Activated CD8-positive, alpha-beta memory T cell treated with anti-CD3 and anti-CD28 coated beads for 36 hours (primary cell): ENCODE measurements around the gene SPSB1. TPM values are rescaled to one million over a fixed set of nuclear protein-coding genes. Genes with fewer than 3 reads are reported as not detected.

Experiments
- CTCF ChIA-PET: fragments of 350-600 bp; sonication (Branson Sonifier 250); formaldehyde crosslinking; loops from one replicate; lab custom pipeline; 2021; ENCODE audit warnings: antibody characterized with exemption; lab: Charles Lee
- POLR2A ChIA-PET: fragments of 350-600 bp; sonication (Branson Sonifier 250); formaldehyde crosslinking; loops from one replicate; lab custom pipeline; 2021; ENCODE audit warnings: antibody characterized with exemption; lab: Charles Lee
- total RNA-seq, 2 experiments: library from RNA; stranded (reverse); gene quantifications; one replicate each; pipeline ENCODE4 v1.2.3, GENCODE V29; 2021

Gene SPSB1
- total RNA-seq, 2 experiments from 2014 or later: 0.40 to 0.44 TPM

DNA sequence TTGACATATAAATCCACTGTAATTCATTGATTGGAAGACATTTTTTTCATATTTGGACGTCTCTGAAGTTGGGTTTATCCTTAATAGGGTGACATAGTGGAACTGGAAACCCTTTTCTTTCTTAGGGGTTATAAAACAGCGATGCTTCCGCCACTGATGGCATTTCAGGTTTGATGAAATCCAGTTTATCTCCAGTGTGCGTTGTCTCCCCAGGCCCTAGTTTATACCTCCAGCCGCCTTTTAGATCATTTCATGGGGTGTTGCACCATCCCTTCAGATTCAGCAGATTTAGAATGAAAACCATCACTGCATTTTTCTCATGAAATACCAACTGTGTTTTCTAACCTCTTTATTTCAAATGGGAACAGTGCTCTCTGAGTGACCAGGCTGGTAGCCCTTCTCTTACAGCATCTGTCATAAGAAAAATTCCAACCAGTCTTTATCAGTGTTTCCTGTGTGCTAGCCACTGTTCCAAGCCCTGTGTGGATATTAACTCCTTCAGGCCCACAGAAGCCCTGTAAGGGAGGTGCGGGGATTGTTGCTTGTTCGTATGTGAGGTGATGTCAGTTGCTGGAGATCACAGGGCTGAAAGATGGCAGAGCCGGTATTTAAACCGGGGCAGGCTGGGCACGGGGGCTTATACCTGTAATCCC, 39.1 kb upstream of the SPSB1 start:
- CTCF ChIA-PET: no interaction called here
- POLR2A ChIA-PET: no interaction called here

DNA sequence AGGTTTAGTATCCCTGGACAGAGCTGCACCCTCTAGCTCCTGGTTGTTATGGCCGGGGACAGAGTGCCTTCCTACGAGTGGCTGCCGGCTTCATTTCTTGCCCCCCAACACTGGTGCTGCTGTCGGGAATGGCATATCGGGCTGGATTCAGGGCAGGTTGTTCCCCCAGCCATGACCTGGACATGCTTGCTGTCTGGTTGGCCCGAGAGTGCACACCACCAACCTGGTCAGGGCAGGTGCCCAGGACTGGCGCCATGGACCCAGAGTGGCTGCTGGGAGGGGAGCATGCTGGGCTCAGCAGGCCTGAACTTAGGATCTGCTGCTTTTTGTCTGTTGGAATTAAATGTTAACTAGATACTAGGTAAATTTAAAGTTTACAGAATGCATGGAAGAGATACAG, 36.4 kb upstream of the SPSB1 start:
- CTCF ChIA-PET: no interaction called here
- POLR2A ChIA-PET: no interaction called here

DNA sequence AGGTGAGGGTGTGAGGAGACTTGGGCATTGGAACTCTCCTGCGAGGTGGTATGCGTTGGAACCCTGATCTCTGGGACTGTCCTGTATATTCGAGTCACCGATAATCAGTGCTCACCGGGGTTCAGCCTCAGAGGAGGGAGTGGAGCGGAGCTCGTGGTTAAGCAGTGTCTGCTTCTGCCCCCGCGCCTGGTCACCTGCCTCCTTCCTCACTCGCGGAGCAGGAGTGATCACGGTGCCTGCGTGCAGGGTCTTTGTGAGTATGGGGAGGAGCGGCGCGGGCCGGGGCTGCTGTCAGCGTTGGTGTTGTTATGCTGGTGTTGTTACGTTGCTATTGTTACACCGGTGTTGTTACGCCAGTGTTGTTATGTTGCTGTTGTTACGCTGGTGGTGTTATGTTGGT, 34.8 kb upstream of the SPSB1 start:
- POLR2A ChIA-PET: no interaction called here
- CTCF ChIA-PET: no interaction called here

DNA sequence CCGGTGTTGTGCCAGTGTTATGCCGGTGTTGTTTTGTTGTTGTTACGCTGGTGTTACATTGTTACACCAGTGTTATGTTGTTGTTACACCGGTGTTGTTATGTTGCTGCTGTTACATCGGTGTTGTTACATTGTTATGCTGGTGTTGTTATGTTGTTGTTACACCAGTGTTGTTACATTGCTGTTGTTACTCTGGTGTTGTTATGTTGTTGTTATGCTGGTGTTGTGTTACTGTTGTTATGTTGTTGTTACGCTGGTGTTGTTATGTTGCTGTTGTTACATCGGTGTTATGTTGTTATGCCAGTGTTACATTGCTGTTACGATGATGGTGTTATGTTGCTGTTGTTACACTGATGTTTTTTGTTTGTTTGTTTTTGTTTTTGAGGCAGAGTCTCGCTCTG, 34.1 kb upstream of the SPSB1 start:
- ChIA-PET POLR2A (no interaction called here), CTCF (no interaction called here)

DNA sequence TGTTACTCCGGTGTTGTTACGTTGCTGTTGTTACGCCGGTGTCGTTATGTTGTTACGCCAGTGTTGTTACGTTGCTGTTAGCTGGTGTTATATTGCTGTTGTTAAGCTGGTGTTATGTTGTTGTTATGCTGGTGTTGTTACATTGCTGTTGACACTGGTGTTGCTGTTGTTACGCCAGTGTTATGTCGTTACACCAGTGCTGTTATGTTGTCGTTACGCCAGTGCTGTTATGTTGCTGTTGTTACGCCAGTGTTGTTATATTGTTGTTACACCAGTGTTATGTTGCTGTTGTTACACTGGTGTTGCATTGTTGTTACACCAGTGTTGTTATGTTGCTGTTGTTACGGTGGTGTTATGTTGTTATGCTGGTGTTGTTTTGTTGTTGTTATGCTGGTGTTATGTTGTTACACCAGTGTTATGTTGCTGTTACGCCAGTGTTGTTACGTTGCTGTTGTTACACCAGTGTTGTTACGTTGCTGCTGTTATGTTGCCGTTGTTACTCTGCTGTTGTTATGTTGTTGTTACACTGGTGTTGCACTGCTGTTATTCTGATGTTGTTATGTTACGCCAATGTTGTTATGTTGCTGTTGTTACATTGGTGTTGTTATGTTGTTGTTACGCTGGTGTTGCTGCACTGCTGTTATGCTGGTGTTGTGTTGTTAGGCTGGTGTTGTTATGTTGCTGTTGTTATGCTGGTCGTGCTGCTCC, 32.5 kb upstream of the SPSB1 start:
- ChIA-PET POLR2A (no interaction called here), CTCF (no interaction called here)

DNA sequence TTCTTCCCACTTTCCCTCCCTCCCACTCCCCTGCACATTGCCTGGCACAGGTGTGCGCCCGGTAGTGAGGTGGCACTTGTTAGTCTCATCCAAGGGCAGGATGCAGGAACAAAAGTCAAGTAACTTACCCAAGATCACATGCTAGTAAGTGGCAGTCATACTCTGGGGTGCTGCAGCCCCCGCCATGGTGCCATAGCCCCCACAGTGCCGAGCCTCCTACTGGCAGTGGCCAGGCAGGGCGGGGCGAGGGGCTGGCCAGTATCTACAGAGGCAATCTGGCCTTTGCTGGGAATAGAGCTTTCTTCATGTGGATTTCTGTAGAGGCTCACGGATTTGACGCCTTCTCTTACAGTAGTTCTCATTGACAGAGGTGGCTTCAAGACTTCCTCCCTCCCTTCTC, 31.2 kb upstream of the SPSB1 start:
- CTCF ChIA-PET: no interaction called here

DNA sequence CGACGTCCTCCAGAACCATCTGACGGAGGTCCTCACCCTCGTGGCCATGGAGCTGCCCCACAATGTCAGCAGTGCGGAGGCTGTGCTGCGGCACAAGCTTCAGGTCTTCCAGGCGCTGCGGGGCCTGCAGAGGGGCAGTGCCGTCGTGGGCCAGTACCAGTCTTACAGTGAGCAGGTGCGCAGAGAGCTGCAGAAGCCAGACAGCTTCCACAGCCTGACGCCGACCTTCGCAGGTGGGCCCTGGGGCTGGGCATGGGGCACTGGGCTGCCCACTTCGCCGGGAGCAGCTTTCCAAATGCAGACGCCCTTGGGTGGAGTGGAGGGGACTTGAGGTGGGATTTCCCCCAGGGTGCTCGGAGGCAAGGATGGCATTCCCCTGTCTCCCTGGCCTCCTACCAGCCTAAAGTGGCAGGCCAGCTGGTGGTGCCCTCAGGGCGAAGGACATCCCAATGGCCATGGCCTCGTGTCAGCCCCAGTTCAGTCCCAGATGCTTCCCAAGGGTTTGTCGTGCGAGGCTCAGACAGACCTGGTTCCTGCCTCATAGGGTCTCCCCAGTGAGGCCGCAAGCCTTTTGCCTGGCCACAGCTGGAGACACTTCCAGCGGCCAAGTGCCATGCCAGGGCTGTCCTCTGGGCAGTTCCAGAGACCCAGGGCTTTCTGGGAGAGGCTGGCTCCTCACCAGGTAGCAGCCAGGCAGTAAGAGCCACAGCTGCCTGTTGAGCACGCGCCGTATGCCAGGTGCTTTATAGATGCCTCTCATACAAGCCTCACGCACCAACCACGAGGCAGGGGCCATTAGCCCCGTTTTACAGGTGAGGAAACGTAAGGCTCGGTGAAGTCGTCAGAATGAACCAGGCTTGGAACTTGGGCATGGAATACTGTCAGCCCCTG, 30.4 kb upstream of the SPSB1 start:
- POLR2A ChIA-PET: no interaction called here
- CTCF ChIA-PET: no interaction called here

More for the DNA sequence above, 31.2 kb upstream of the SPSB1 start:
- POLR2A ChIA-PET: no interaction called here

DNA sequence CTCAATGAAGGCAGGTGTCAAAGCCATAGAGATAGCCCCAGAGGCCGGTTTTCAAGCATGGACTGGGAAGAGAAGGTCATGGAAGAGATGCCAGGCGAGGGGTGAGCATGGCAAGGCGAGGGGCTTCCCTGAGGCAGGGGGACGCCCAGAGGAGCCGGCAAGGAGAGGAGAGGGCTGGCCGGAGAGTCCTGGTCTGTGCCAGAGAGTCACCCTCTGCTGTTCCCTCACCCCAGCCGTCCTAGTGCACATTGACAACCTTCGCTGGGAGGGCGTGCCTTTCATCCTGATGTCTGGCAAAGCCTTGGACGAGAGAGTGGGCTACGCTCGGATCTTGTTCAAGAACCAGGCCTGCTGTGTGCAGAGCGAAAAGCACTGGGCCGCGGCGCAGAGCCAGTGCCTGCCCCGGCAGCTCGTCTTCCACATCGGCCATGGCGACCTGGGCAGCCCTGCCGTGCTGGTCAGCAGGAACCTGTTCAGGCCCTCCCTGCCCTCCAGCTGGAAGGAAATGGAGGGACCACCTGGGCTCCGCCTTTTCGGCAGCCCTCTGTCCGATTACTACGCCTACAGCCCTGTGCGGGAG, 29.3 kb upstream of the SPSB1 start:
- ChIA-PET POLR2A (no interaction called here), CTCF (no interaction called here)

DNA sequence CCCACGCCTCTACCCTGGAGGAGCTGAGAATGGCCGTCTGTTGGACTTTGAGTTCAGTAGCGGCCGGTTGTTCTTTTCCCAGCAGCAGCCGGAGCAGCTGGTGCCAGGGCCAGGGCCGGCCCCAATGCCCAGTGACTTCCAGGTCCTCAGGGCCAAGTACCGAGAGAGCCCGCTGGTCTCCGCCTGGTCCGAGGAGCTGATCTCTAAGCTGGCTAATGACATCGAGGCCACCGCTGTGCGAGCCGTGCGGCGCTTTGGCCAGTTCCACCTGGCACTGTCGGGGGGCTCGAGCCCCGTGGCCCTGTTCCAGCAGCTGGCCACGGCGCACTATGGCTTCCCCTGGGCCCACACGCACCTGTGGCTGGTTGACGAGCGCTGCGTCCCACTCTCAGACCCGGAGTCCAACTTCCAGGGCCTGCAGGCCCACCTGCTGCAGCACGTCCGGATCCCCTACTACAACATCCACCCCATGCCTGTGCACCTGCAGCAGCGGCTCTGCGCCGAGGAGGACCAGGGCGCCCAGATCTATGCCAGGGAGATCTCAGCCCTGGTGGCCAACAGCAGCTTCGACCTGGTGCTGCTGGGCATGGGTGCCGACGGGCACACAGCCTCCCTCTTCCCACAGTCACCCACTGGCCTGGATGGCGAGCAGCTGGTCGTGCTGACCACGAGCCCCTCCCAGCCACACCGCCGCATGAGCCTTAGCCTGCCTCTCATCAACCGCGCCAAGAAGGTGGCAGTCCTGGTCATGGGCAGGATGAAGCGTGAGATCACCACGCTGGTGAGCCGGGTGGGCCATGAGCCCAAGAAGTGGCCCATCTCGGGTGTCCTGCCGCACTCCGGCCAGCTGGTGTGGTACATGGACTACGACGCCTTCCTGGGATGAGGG, 28.5 kb upstream of the SPSB1 start:
- POLR2A ChIA-PET: no interaction called here
- CTCF ChIA-PET: no interaction called here

DNA sequence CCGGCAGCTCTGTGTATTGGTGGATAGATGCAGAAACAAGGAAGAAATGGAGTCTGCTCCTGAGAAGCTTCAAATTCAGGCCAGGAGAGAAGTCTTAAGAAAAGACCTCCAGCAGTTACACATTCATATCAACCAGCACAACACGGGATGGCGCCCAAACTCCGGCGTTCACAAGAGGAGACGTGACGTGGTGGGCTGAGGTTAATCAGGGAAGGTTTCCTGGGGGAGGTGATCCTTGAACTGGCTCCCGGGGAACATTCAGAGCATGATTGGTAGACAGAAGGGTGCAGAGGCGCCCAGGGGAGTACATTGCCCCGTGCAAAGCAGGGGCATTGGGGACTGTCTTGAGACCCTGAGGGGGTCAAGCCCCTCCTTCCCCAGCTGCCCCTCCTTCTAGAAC, 27.7 kb upstream of the SPSB1 start:
- ChIA-PET POLR2A (no interaction called here), CTCF (interaction anchor here (0.7 to 1.0 kb wide), 2 partner anchors 24 to 231 kb away, joined by 3 to 6 read pairs; no protein-coding TSS in a partner anchor)

DNA sequence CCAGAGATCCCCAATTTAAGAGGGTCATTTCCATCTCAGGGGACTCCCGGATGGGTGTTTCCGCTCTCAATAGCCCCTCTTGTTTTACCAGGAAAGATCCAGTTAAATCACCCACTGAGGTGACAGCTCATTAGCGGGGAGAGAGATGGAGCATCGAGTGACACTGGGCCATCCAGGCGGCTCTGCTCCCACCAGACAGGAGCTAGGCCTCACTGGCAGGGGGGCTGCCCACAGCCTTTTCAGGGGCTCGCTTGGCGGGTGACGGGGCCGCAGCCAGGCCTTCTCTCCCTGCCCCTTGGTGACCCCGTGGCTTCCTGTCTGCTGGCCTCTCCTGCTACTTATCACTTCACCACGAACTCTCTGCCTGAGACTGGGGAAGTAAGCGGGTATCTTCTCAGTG, 26.7 kb upstream of the SPSB1 start:
- POLR2A ChIA-PET: no interaction called here
- CTCF ChIA-PET: interaction anchor here (0.6 to 3.5 kb wide), 4 partner anchors 109 to 230 kb away, joined by 3 to 15 read pairs (median 6); no protein-coding TSS in a partner anchor

DNA sequence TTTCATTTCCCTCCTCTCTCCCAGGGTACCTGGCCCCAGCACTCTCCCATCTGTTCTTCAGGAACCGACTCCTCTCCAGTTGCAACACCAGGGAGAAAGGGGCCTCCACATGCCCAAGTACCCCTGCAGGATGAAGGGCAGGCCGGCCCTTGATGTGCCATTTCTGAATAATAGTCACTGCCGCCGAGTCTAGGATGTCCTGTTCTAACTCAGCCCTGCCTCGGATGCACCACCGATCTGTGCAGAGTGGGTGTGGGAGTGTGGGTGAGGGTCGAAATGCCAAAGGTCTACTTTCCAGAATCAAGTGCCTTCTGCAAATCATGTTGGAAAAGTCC, 25.4 kb upstream of the SPSB1 start:
- POLR2A ChIA-PET: no interaction called here

DNA sequence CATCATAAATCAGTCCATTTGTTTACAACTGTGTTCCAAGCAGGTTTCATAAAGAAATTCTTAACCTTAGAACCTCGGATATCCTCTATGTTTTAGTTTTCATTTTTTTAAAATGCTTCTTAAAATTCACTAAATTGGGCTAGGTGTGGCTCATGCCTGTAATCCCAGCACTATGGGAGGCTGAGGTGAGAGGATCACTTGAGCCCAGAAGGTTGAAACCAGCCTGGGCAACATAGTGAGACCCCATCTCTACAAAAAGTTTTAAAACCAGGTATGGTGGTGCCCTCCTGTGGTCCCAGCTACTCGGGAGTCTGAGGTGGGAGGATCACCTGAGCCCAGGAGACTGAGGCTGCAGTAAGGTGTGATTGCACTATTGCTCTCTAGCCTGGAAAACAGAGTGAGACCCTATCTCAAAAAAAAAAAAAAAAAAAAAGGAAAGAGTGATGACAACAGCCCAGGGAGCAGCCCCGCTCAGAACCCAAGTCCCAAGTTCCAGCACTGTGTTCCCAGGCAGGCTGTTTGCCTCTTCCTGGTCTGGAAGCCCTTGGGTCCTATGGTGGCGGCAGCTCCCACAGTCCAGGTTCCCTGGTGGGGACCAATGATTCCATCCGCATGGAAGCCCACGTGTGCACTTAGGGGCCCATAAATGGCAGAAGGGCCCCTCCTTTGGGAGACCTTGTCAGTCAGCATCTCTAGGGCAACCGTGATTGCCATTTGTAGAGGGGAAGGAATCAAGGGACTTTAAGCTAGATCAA, 24.7 kb upstream of the SPSB1 start:
- ChIA-PET POLR2A (no interaction called here), CTCF (interaction anchor here (0.6 to 3.5 kb wide), 7 partner anchors 16 to 223 kb away, joined by 3 to 24 read pairs (median 3); no protein-coding TSS in a partner anchor)

More for the DNA sequence above, 25.4 kb upstream of the SPSB1 start:
- CTCF ChIA-PET: interaction anchor here (0.6 to 3.5 kb wide), 14 partner anchors 9 to 250 kb away, joined by 3 to 24 read pairs (median 4); no protein-coding TSS in a partner anchor

DNA sequence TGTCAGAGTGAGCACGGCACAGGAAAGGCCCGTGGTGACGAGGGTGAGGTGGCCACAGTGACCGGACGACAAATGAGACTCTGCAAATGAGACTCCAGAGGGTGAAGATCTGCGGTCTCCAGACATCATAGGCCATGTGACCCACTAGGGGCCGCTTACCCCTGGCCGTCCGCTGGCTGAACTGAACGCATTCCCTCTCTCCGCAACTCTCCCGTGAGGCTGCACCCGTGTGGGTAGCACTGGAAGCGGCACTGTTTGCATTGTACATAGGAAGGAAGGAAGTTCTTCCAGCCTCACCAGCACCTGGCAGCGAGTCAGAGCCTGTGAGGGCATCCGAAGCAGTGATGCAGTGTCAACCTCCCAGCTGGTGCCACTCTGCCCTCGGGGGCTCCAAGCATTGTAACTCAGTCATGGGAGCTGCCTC, 23.6 kb upstream of the SPSB1 start:
- CTCF ChIA-PET: interaction anchor here (1.2 to 3.5 kb wide), 3 partner anchors 20 to 186 kb away, joined by 3 to 15 read pairs (median 3); no protein-coding TSS in a partner anchor
- POLR2A ChIA-PET: interaction anchor here (0.5 kb wide), 1 partner anchor 269 kb away, joined by 3 read pairs; no protein-coding TSS in a partner anchor

DNA sequence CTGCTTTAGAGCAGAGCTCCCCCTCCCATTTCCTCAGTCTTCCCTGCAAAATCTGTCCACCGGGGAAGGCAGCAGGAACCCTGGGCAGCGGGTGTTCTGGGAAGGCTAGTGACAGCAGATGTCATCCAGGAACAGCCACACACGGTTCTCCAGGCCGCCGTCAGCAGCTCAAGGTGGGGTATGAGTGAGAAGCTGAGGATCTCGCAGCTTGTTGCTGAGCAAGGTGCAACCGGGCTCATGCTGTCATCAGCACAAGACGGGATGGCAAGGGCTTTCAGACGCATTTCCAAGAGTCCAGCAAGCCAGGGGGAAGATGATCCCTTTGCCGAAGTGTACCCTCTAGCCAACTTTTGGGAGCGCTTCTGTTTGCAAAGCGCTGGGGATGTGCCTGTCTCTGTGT, 23.0 kb upstream of the SPSB1 start:
- POLR2A ChIA-PET: no interaction called here
- CTCF ChIA-PET: interaction anchor here (1.2 to 1.5 kb wide), 2 partner anchors 19 to 20 kb away, joined by 3 read pairs; no protein-coding TSS in a partner anchor

DNA sequence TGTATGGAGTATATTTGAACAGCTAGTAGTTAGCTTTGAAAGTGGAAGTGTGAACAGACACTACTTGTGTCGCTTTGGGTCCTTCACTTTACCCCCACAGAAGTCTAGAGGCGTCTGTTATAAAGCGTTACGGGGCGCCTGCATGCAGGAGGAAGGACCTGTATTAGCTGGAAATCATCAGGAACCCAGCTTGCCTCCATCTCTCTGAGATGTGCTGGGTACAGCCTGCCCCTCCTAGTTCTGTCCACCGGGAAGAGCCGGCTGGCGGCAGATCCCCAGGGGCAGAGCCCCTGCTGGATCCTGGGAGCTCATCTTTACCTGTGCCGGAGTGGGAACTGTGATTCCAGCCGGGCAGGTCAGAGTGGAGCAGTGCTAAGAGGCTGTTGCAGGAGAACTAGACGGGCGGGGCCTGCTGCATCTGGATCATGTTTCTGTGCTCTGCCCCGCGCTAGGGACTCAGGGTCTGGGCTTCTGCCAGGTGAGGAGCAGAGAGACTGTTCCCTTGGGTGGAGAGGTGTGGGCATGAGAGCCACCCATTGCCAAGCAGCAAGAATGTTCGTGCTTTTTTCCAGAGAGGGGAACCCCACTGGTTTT, 22.3 kb upstream of the SPSB1 start:
- ChIA-PET POLR2A (no interaction called here), CTCF (interaction anchor here (1.2 to 1.5 kb wide), 2 partner anchors 18 to 20 kb away, joined by 3 read pairs; no protein-coding TSS in a partner anchor)

DNA sequence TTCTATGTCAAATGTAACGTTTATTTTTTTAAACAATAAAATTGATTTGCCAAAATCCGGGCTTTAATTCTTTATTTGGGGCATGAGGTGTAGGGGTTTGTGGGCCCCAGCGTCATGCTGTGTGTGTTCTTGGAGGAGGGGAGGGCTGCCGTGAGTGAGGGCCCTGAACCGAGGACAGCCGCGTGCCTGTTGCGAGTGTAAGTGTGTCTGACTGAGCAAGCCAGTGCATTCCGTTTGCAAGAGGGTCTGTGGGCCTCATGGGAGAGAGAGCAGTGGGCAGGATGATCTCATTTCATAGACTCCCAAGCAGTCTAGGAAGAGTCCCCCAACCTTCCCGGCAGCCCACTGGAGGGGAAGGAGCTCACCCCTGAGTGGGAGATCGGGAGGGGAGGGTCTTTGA, 21.4 kb upstream of the SPSB1 start:
- ChIA-PET CTCF (no interaction called here), POLR2A (no interaction called here)
